ENCODE data around the gene ARL5A. TPM values are rescaled to one million over a fixed set of nuclear protein-coding genes. Genes with fewer than 3 reads are reported as not detected.

Gene ARL5A
- total and polyA plus RNA-seq, 9 of the 15 experiments (the other 6 are each of a cell fraction or from before 2014, with no cell fraction given) = 16.3 to 117 (median 88.4) TPM

DNA sequence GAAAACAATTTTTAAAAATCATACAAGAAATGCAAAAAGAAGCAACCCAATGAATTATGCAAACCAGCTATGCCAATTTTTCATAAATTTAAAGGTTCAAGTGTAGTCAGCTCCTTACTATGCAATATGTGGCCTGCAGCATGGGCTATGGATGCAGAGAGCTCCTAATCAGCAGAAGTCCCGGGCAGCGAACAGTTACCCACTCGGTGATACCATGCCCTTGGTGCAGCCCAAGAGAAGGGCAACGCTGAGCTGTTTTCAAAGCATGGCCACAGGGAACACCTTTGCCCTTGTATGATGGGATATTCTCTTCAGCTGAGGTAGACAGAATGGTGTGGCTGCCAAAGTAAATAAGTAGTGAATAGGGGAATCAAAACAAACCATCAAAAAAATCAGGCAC lies 17.3 kb upstream of the ARL5A start (continued):
- TF ChIP-seq GABPB1 (CRISPR knock-in tag; IDR thresholded peaks at IDR 0.05) (no peak), NRF1 (conservative IDR thresholded peaks at IDR 0.05 in 1 of 2, IDR thresholded peaks at IDR 0.05 in 1 of 2) (no peak)

DNA sequence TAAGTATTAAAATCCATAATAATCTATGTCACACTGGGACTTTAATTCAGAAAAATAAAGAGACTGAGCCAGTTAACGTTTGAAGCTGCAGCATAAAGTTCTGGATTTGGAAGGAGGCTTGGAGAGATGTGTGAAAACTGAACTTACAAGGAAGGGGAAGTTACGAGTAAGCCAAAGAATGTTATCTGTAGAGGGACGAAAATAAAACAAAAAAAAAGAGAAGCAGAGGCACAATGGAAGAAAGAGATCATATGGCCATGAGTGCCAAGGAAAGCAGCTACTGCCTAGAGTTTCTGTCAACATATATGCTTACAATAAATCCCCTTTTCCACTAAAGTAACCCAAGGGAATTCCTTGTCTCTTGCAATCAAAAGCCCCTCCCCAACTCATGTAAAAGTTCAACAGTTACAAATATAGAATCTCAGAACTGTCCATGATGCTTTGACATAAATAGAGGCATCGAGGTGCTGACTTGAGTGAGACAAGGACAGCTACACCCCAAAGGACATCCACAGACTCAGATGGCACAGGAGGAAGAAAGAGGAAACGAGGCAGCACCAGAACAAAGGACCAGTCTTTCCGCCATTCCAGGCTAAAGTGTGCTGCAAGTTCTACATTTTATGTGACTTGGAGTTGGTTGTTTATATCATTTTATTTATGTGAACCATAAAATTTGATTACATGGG lies 16.1 kb upstream of the ARL5A start:
- Histone ChIP-seq H3K4me3 (no peak overlapping the region), H3K4me2 (ENCODE audit: insufficient read depth, low read length) (no peak overlapping the region; the same call in 1 of the 2 replicates), H3K9me1 (ENCODE audit: control insufficient read depth, insufficient read depth, low read length) (no peaks in the 10 kb centered on the region), H3K9me3 (replicated peaks; ENCODE audit: control insufficient read depth, insufficient read depth, low read depth, low read length) (no peaks in the 10 kb centered on the region), H3K9ac (ENCODE audit: insufficient read depth in 1 of 2, low read depth in 2 of 2, low read length in 2 of 2) (no peak overlapping the region), H4K20me1 (replicated peaks; ENCODE audit: control insufficient read depth, insufficient read depth, low read length) (no peaks in the 10 kb centered on the region), H3K27me3 (ENCODE audit: control insufficient read depth in 2 of 2, insufficient read depth in 2 of 2, low read length in 2 of 2) (peaks cover 0 to 1% of the 10 kb centered on the region in 2 experiments; a peak in 2 of 5 replicates), H3K27ac (ENCODE audit: extremely low read depth, low read depth, low read length) (no peak overlapping the region), H3K36me3 (ENCODE audit: control insufficient read depth, insufficient read depth, low read length) (no peaks in the 10 kb centered on the region), H2AFZ (ENCODE audit: low read depth, low read length) (peak overlapping the region; percentile 37; the same call in 1 of the 2 replicates), H3K4me1 (replicated peaks in 1 of 2; ENCODE audit: control insufficient read depth in 2 of 2, insufficient read depth in 2 of 2, low read length in 2 of 2) (peaks cover 0 to 8% of the 10 kb centered on the region in 2 experiments; a peak in 2 of 5 replicates), H3K79me2 (ENCODE audit: control insufficient read depth, insufficient read depth, low read length) (no peaks in the 10 kb centered on the region)
- POLR2A ChIA-PET = no interaction called here
- ATAC-seq (no peak), DNase-seq (ENCODE audit: extremely low read depth in 1 of 4, low spot score in 3 of 4) (no peak), FAIRE-seq (no peak)
- intact Hi-C loops (cut with micrococcal nuclease) = no loop called here
- in situ Hi-C loops (cut with MboI) = no loop called here
- peak; percentile 56; the same call in 1 of the 2 replicates for TF ChIP-seq TEAD4 (IDR thresholded peaks at IDR 0.05; ENCODE audit: low read length)
- TF ChIP-seq TEAD4 (CRISPR knock-in tag; IDR thresholded peaks at IDR 0.05; ENCODE audit: borderline replicate concordance) = no peak
- no peak for TF ChIP-seq TSHZ1 (CRISPR knock-in tag; IDR thresholded peaks at IDR 0.05)
- 0 out of 4 replicates have a peak, but pooled peaks of 1 of the 2 experiments have one; percentile 37 for TF ChIP-seq TEAD1 (CRISPR knock-in tag; IDR thresholded peaks at IDR 0.05)
- TF ChIP-seq CXXC5 (CRISPR knock-in tag; IDR thresholded peaks at IDR 0.05) = peak; percentile 15; the same call in 1 of the 2 replicates
- peak; percentile 49; the same call in 1 of the 2 replicates for TF ChIP-seq MEF2D (tag; conservative IDR thresholded peaks at IDR 0.05; ENCODE audit: low read depth)
- 18% methylated on average over 6 of the region's 6 CpGs for WGBS (ENCODE audit: insufficient coverage, low coverage, missing lambda C conversion rate)
- CTCF ChIA-PET (ENCODE audit: low intra/inter-chr PET ratio) = no interaction called here
- no TSS peak for BruUV-seq (replicated peaks)

Data from K562 (cell line).